Sigmoid colon (tissue), 7 donors: ENCODE measurements around the gene DNAJC3. TPM values are rescaled to one million over a fixed set of nuclear protein-coding genes. Genes with fewer than 3 reads are reported as not detected.
A peak's percentile ranks its signal among the peaks of the same experiment; 100 is the strongest.
"Not testable (repeated sequence)": the region's sequence is repeated elsewhere in the genome, so short reads cannot be mapped to it uniquely, and the experiment has no call there.

Source experiments
- DNase-seq: peaks from one replicate; pipeline ENCODE4 v3.0.0-alpha.2; 2019
- H3K27ac ChIP-seq, 4 donors: fragments of 200-600 bp; sonication (generic); one replicate each; pipeline ENCODE4 v1.5.1; 2016 to 2019; ENCODE audit warnings: mild to moderate bottlenecking in 1 of 4
- H3K27me3 ChIP-seq, 3 donors: fragments of 200-600 bp; sonication (generic); one replicate each; pipeline ENCODE4 v1.5.1; 2019; ENCODE audit warnings: mild to moderate bottlenecking in 1 of 3
- H3K36me3 ChIP-seq, 4 donors: fragments of 200-600 bp; sonication (generic); one replicate each; pipeline ENCODE4 v1.5.1; 2016 to 2019
- H3K4me1 ChIP-seq, 4 donors: fragments of 200-600 bp; sonication (generic); one replicate each; pipeline ENCODE4 v1.5.1; 2017 to 2019
- H3K4me3 ChIP-seq, 4 donors: fragments of 200-600 bp; sonication (generic); one replicate each; pipeline ENCODE4 v1.5.1; 2017 to 2019; ENCODE audit warnings: mild to moderate bottlenecking in 2 of 4, moderate library complexity in 1 of 4
- H3K9me3 ChIP-seq, 4 donors: fragments of 200-600 bp in 3 of 4; sonication (generic) in 3 of 4; one replicate each; pipeline versions ENCODE4 v1.5.1 to v1.6.1; 2013 to 2019
- CTCF ChIP-seq, 4 experiments: fragments of 450-650 bp in 3 of 4; fragments of 200-600 bp in 1 of 4; IDR thresholded peaks; one replicate each; pipeline ENCODE4 v1.5.1; 2016 to 2019; ENCODE audit warnings: antibody characterized with exemption in 4 of 4, mild to moderate bottlenecking in 3 of 4, moderate library complexity in 2 of 4
- EP300 ChIP-seq, 4 donors: sonication (generic); formaldehyde crosslinking; IDR thresholded peaks; one replicate each; pipeline ENCODE4 v1.6.1; 2017; ENCODE audit warnings: antibody characterized with exemption in 4 of 4
- POLR2A ChIP-seq, 2 donors: fragments of 450-650 bp; IDR thresholded peaks; one replicate each; pipeline ENCODE4 v1.6.1; 2016; ENCODE audit warnings: antibody characterized with exemption in 2 of 2, mild to moderate bottlenecking in 2 of 2, moderate library complexity in 2 of 2
- POLR2AphosphoS5 ChIP-seq, 4 donors: sonication (generic); formaldehyde crosslinking; IDR thresholded peaks; one replicate each; pipeline ENCODE4 v1.6.1; 2017; ENCODE audit warnings: antibody characterized with exemption in 4 of 4
- WGBS, 2 donors: extraction: QIAGEN DNeasy Blood & Tissue Kit; methylation state at CpG; one replicate each; pipeline ENCODE4 v1.1.7; 2013; 5-methylcytosine and 5-hydroxymethylcytosine counted together
- intact Hi-C: fragments of 100-400 bp; cut with DNase I; formaldehyde crosslinking; loops from one replicate; pipeline ENCODE4 v1.15.1; 2023
- polyA plus RNA-seq, 3 donors: library from polyadenylated mRNA; stranded (reverse); fragments of 200-250 nt; gene quantifications; one replicate each; pipeline ENCODE4 v1.2.3, GENCODE V29; 2013
- total RNA-seq, 4 donors: library from RNA; depleted of rRNA; stranded (reverse); fragments of >200 nt; gene quantifications; one replicate each; pipeline ENCODE4 v1.1.0, GENCODE V29; 2016
- donor health status: healthy with polysubstance abuse.
- donor health status: Bipolar disorder and iron deficiency.
- donor health status: healthy.

The DNAJC3 gene
- total and polyA plus RNA-seq, 7 donors = 4.8 to 48.5 (median 41.5) TPM

GRCh38 chr13:95708811-95709500, 32.0 kb downstream of the DNAJC3 start:
- TF ChIP-seq POLR2AphosphoS5 (IDR thresholded peaks at IDR 0.05) (peak in 1 of 4 donors; percentile 6), CTCF (IDR thresholded peaks at IDR 0.05) (no peak)
- 93 to 97% methylated on average over 4 of the region's 4 CpGs for WGBS, 2 donors
- no peak overlapping the region for H3K4me3 ChIP-seq
- peaks cover 0 to 6% (median 1%) of the 10 kb centered on the region in 4 donors for H3K9me3 ChIP-seq
- DNase-seq = no peak
- H3K27me3 ChIP-seq = no peaks in the 10 kb centered on the region
- H3K27ac ChIP-seq = no peak overlapping the region
- H3K4me1 ChIP-seq = peaks cover 0 to 14% (median 5%) of the 10 kb centered on the region in 4 donors
- H3K36me3 ChIP-seq = peaks cover 0 to 42% (median 14%) of the 10 kb centered on the region in 4 donors
- intact Hi-C loops = no loop called here

GRCh38 chr13:95710313-95710712, 33.4 kb downstream of the DNAJC3 start:
- DNase-seq = no peak
- no peaks in the 10 kb centered on the region for H3K27me3 ChIP-seq
- TF ChIP-seq EP300 (IDR thresholded peaks at IDR 0.05) (no peak), CTCF (IDR thresholded peaks at IDR 0.05) (no peak), POLR2A (IDR thresholded peaks at IDR 0.05) (no peak), POLR2AphosphoS5 (IDR thresholded peaks at IDR 0.05) (no peak)
- peaks cover 0 to 45% (median 14%) of the 10 kb centered on the region in 4 donors for H3K36me3 ChIP-seq
- H3K4me1 ChIP-seq = peaks cover 0 to 9% (median 4%) of the 10 kb centered on the region in 4 donors
- no peak overlapping the region for H3K27ac ChIP-seq
- H3K9me3 ChIP-seq = peaks cover 0 to 6% (median 1%) of the 10 kb centered on the region in 4 donors
- 86% methylated on average over 2 of the region's 2 CpGs for WGBS, 2 donors
- no peak overlapping the region for H3K4me3 ChIP-seq
- intact Hi-C loops = no loop called here

GRCh38 chr13:95712846-95713245, 35.9 kb downstream of the DNAJC3 start:
- DNase-seq, intact Hi-C loops, H3K4me1 ChIP-seq, H3K27ac ChIP-seq, H3K27me3 ChIP-seq, H3K4me3 ChIP-seq, H3K9me3 ChIP-seq: not testable (repeated sequence)
- H3K36me3 ChIP-seq = peaks cover 0 to 45% (median 14%) of the 10 kb centered on the region in 4 donors
- 91 to 96% methylated on average over 4 of the region's 4 CpGs for WGBS, 2 donors

- Histone ChIP-seq H3K27me3 (no peaks in the 10 kb centered on the region), H3K36me3 (peaks cover 0 to 45% (median 14%) of the 10 kb centered on the region in 4 donors), H3K4me3 (no peak overlapping the region), H3K27ac (no peak overlapping the region), H3K4me1 (peaks cover 0 to 3% (median under 1%) of the 10 kb centered on the region in 4 donors), H3K9me3 (peaks cover 0 to 6% (median 1%) of the 10 kb centered on the region in 4 donors)
- no peak for DNase-seq
- 95 to 97% methylated on average over 3 of the region's 3 CpGs for WGBS, 2 donors
- no peak for TF ChIP-seq EP300 (IDR thresholded peaks at IDR 0.05)
- no peak for TF ChIP-seq CTCF (IDR thresholded peaks at IDR 0.05)
- TF ChIP-seq POLR2A (IDR thresholded peaks at IDR 0.05) = no peak
- no peak for TF ChIP-seq POLR2AphosphoS5 (IDR thresholded peaks at IDR 0.05)
- intact Hi-C loops = no loop called here
These were observed 36.7 kb downstream of the DNAJC3 start for GRCh38 chr13:95713651-95714050.

GRCh38 chr13:95714142-95714832, 37.3 kb downstream of the DNAJC3 start:
- WGBS, 2 donors = 84 to 88% methylated on average over 3 of the region's 3 CpGs
- Histone ChIP-seq H3K4me3 (no peak overlapping the region), H3K36me3 (peaks cover 0 to 45% (median 14%) of the 10 kb centered on the region in 4 donors), H3K27ac (no peak overlapping the region), H3K4me1 (no peaks in the 10 kb centered on the region), H3K9me3 (peaks cover 0 to 6% (median 1%) of the 10 kb centered on the region in 4 donors), H3K27me3 (no peaks in the 10 kb centered on the region)
- intact Hi-C loops = no loop called here
- TF ChIP-seq CTCF (IDR thresholded peaks at IDR 0.05) = no peak
- no peak for TF ChIP-seq POLR2AphosphoS5 (IDR thresholded peaks at IDR 0.05)
- no peak for TF ChIP-seq POLR2A (IDR thresholded peaks at IDR 0.05)
- TF ChIP-seq EP300 (IDR thresholded peaks at IDR 0.05) = no peak
- DNase-seq = no peak
